Stromal cell of bone marrow (primary cell): Measurements from ENCODE around the gene LTC4S.
"Not testable (repeated sequence)": the region's sequence is repeated elsewhere in the genome, so short reads cannot be mapped to it uniquely, and the experiment has no call there.

ENCODE experiments used
- DNase-seq: peaks from one replicate; pipeline ENCODE4 v3.0.0-alpha.2; 2012; ENCODE audit warnings: low read depth

The LTC4S gene, protein sequence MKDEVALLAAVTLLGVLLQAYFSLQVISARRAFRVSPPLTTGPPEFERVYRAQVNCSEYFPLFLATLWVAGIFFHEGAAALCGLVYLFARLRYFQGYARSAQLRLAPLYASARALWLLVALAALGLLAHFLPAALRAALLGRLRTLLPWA

GRCh38 chr5:179793468-179794139 is at the start of gene LTC4S:
TSS of gene LTC4S (plus strand) at chr5:179793986. CDS start at chr5:179794081, 95 bp downstream.
- no peak for DNase-seq

DNA sequence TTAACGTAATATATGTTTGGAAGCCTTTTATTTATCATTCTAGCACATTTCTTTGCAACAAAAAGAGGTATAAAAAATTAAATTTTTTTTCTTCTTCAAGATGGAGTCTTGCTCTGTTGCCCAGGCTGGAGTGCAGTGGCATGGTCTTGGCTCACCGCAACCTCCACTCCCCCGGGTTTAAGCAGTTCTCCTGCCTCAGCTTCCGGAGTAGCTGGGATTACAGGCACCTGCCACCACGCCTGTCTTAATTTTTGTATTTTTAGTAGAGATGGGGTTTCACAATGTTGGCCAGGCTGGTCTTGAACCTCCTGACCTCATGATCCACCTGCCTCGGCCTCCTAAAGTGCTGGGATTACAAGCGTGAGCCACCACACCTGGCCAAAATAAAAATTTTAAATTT is 49.7 kb upstream of the LTC4S start:
- DNase-seq: not testable (repeated sequence)

GRCh38 chr5:179746872-179747271 is 46.9 kb upstream of the LTC4S start:
- no peak for DNase-seq

GRCh38 chr5:179747811-179748210 is 46.0 kb upstream of the LTC4S start:
- DNase-seq: no peak

DNA sequence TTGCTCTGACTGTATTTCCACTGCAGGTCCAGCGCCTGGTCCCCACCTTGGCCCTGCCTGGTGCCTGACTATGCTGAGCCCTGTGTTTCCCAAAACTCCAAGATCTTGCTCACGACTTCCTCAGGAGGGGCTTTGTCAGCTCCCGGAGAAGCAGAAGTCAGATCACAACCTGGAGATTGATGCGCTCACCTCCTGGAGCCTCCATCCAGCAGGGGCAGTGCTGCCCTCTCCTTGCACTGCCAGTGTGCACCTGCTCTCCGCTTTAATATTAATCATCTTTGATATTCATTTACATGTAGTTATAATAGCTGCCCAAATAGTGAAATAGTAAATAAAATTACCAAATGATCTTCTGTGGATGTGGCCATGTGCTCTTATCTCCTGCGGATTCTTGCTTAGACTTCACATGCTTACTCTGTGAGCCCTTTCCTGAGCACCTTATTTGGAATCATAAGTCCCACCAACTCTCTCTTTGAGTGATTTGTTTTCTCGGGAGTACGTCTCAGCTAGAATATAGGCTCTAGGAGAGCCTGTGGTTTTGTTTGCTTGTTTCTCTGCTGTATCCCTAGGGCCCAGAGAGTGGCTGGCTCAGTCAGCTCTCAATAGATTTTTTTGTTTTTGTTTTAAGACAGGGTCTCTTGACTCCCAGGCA is 43.8 kb upstream of the LTC4S start:
- DNase-seq: no peak

DNA sequence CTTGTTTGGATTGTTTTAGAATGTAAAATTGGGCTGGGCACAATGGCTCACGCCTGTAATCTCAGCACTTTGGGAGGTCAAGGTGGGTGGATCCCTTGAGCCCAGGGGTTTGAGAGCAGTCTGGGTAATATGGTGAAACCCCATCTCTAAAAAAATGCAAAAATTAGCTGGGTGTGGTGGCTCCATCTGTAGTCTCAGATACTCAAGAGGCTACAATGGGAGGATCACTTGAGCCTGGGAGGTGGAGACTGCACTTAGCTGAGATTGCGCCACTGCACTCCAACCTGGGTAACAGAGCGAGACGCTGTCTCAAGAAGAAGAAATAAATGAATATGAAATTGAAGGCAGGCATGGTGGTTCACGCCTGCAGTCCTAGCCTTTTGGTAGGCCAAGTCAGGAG is 39.8 kb upstream of the LTC4S start:
- DNase-seq: no peak

DNA sequence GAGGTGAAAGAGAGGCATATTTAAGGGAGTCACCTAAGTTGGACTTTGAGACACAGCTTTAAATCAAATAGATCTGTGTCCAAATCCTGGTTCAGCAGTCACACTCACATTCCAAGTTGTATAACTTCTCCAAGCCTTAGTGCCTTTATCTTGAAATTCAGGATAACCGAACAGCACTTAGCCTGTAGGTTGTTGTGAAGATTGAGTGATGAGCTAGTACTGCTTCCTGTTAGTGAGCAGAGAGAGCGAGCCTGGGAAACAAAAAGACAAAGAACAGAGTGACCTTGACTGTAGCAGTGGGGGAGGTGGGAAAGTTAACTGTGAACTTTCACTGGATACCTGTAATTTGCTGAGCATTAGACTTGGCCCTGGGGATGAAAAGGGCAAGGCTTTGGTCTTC is 38.8 kb upstream of the LTC4S start:
- DNase-seq: no peak

GRCh38 chr5:179758955-179759354 is 34.8 kb upstream of the LTC4S start:
- no peak for DNase-seq

- no peak for DNase-seq
These were observed 33.9 kb upstream of the LTC4S start for GRCh38 chr5:179759581-179760551.

DNA sequence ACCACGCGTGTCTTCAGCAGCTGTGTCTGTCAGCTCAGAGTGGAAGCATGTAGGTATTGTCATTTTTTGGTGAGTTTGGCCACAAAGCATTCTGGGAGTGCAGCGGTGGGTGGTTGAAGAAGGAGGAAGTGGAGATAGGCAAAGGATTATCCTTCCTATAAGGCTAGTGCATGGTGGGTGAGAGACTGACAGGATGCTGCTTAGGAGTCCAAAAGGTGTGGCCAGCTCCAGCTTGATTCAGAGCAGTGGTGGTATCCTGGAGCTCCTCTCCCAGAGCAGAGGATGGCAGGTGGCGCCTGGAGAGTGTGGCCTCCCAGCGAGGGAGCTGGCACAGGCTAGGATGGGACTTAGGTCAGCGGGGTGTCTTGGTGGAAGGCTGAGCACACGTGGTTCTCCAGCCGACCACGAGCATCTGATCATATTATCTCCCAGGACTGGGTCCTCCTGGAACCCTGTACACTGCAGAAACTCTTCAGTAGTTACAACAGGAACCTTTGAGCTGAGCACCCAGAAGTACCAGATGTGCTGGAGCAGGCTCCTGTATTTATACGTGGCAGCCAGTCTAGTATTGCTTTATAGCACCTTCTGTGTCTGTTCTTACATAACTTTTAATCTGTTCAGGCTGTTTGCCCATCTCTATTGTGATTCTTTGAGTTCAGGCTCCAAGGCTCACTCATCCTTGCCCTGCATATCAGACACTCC is 31.6 kb upstream of the LTC4S start:
- DNase-seq: no peak

GRCh38 chr5:179762781-179763176 is 31.0 kb upstream of the LTC4S start:
- DNase-seq: peak; percentile 33

DNA sequence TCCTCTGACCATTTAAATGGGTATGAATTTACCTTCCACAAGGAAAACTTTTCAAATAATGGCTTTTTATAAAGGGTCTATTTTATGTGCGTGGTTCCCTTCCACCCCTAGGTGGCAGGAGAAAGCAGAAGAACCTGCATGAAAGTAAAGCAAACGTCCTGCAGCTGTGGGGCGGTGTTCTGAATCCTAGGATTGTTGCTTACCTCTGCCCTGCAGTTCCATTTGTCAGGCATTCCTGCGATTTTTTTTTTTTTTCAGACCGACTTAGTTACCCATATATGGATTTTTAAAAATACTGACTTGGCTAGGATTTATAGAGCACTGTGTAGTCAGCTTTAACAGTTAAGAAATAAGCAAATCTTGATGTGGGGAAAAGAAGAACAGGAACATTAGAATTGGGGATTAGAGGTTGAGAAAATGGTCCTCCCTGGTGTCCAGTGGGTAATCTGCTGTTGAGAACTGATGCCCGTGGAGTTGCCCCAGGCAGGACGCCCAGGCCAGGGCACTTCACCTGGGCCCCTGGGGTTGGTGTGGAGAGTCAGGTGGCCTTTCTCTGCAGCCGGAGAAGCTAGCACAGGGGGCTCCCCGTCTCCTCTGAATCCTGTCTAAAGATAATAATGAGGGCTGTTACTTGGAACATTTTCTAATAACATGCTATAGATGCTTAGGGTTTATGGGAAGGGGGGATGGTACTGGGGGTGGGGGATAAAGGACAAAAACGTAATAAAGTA is 30.4 kb upstream of the LTC4S start:
- DNase-seq: peak; percentile 60

DNA sequence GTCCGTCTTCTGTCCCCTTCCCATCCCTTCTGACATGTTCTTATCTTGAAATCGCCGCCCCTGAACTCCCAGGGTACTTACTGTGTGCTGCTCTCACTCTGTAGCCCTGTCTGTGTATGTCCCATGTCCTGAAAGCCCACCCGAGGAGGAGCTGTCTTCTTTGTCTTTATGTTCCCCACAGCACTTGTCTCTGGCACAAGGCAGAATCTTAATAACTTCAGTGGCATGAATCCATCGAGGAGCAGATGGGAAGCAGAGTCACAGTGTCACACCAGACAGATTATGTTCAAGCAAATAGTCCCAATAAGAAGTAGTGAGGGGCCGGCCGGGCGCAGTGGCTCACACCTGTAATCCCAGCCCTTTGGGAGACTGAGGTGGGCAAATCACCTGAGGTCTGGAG is 29.7 kb upstream of the LTC4S start:
- DNase-seq: no peak

GRCh38 chr5:179765400-179765799 is 28.4 kb upstream of the LTC4S start:
- peak; percentile 90 for DNase-seq

DNA sequence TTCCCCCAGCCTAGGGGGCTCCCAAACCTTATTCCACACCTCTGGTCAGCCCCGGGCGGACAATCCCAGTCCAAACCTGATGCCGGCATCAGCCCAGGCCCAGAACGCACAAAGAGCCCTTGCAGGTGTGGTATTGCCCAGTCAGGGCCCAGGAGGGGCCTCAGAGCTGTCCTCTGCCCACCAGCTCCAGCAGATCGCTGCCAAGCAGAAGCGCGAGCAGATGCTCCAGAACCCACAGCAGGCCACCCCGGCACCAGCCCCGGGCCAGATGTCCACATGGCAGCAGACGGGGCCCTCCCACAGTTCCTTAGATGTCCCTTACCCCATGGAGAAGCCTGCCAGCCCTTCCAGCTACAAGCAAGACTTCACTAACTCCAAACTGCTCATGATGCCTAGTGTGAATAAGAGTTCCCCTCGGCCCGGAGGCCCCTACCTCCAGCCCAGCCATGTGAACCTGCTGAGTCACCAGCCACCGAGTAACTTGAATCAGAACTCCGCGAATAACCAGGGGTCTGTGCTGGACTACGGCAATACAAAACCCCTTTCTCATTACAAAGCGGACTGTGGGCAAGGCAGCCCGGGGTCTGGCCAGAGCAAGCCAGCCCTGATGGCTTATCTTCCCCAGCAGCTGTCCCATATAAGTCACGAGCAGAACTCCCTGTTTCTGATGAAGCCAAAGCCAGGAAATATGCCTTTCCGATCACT is 27.6 kb upstream of the LTC4S start:
- DNase-seq: no peak

DNA sequence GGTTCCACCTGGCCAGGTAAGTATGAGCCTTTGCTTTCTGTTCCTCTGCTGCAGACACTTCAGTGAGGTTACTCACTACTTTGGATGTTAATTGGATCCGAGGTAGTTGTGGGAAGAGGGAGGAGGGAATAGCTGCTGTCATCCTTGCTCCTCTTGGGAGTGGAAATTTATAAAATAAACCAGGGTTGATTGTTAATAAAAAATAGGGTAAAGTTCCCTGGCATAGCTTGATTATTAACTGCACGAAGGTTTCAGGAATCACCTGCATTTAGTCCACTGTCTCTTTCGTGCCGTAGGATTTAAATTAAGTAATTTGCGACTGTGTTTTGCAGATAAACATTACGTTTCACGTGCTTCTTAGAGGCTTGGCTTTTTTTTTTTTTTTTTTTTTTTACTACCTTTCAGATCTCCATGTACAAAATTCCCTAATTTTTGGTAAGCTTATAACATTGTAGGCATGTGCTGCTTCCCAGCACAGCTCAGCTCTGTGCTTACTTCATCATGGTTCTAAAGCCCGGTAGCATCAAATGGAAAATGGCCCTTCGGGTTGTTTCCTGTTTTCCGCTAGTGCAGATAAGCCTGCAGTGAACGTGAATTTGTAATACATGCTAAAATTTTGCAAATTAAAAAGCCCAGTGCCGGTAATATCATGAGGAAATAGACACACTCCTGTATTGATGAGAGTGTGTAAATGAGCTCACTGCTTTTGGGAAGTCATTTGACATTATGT is 26.9 kb upstream of the LTC4S start:
- DNase-seq: no peak

GRCh38 chr5:179767496-179768100 is 26.2 kb upstream of the LTC4S start:
- DNase-seq: no peak

- DNase-seq: no peak
These were observed 25.3 kb upstream of the LTC4S start for GRCh38 chr5:179768326-179769085.

GRCh38 chr5:179769271-179769670 is 24.5 kb upstream of the LTC4S start:
- DNase-seq: no peak
